HG02943 (cell line): ENCODE results near the gene ACKR3.

Experiments
- ATAC-seq: cut with Tn5 transposase; IDR thresholded peaks from one replicate; pipeline ENCODE4 v1.9.1; 2021; ENCODE audit warnings: mild to moderate bottlenecking, low read depth, moderate library complexity; ENCODE audit not compliant: unreplicated experiment

ACKR3 gene

DNA sequence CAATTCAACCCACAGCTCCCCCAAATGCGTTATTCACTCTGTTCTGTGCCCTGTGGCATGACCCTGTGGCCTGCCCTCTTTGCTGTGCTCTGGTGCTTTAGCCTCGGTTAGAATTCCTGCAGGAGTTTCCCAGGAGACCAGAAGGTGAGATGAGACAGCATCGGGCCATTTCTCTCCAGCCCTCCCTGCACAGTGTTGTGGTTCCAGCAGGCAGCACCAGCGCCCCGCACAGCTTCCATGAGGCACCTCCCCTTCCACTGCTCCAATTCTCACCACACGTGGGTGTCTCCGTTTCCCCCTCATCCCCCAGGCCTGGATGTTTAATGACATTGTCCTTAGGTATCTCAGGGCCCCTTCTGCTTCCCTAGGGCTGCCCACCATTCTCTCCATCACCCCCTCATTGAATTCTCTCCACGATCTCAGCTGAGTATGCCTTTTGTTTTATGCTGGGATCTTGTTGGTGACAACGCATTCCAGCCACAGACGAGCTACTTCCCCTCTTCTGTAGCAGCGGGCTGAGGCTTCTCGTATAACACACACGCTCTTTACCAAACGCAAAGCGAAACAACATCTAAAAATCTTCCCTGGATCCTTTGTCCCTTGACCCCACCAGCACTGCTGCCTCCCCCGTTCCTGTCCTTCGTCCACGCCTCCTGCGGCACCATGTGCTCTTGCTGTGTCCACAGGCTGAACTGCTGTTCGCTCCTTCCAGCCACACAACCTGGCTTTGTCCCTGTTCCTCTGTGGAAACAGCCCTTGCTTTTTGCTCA is 35.1 kb downstream of the ACKR3 start:
- ATAC-seq: no peak

DNA sequence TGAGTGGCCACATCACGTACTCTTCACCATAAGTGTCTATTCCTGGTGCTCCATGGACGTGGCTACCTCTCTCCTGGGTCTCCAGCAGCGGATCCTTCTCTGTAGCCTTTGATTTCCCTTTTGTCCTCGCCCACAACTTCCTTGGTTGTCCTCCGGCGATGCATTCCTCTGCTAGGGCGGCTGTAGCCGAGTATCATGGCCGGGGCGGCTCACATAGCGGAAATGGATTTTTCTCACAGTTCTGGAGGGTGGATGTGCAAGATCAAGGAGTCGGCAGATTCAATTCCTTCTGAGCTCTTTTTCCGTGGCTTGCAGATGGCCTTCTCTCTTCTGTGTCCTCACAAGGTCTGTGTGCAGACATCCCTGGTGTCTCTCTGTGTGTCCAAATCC is 35.7 kb downstream of the ACKR3 start:
- ATAC-seq: no peak

GRCh38 chr2:236606023-236606422 is 36.4 kb downstream of the ACKR3 start:
- ATAC-seq: no peak

GRCh38 chr2:236607471-236608187 is 38.0 kb downstream of the ACKR3 start:
- no peak for ATAC-seq

DNA sequence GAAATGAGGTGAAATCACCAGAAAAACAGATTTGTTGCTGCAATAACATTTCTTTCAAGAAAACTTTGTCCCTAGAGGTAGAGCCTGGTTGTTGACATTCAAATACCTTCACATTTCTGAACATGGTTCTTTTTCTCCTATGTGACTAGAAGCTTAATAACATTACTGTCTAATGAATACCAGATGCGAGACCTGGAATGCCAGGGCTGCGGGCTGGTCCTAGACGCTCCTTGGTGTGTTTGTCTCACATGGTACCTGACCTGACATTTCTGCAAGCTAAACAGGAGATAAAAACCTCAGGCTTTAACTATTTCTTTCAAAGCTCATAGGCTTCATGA is 38.5 kb downstream of the ACKR3 start:
- ATAC-seq: no peak

- ATAC-seq: no peak
These were observed 39.1 kb downstream of the ACKR3 start for GRCh38 chr2:236608710-236609109.

DNA sequence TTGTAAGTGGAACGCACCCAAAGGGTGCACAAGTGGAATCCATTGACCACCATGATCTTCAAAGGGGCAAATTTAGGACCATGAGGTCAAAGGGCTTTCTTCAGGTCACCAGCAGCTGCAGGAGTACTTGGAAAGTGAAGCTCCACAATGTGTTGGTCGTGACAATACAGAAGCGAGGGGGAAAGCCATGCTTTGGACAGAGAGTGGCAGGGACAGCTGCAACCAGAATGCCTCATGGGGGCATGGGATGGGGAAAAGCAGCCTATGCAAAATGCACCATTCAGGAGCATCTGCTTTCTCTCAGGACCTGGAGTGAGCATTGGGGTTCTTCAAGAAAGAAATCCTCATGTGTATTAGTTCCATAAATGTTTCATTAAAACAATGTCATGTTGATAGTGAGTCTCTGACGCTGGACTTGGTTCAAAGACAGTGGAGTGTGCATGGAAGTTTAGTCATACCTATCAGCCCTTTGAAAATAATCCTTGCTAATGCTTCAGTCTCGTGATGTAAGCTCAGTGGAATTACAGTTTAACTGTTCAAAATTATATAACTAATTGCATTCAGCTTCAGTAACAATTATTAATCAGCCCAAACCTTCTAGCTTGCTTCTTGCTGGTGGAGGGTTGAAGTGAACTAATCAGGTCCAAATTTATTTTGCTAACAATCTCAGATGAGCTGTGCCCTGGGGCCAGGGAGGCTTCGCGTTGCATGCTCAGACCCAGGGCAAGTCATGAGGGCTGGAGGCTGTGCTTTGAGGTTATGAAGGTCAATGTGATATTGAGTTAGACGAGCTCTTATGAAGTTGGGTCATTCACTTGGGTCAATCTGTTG is 41.6 kb downstream of the ACKR3 start:
- no peak for ATAC-seq

GRCh38 chr2:236612737-236613136 is 43.1 kb downstream of the ACKR3 start:
- ATAC-seq: no peak

DNA sequence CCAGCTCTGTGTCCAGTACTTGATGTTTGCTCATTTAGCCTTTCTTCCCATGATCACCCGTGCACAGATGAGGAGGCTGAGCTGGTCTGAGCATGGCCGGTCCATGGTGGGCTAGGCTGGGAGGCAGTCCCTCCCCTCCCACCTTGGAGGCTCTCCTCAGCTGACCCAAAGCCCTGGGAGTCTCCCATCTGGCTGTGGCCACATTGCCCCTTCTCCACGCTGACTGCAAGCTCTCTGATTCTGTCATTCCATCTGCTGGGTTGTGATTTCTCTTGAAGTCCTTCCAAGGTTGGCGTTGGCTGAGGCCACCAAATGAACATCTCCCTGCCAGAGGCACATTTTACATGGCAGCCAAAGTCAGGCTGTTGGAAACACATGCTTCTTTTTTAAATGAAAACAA is 44.0 kb downstream of the ACKR3 start:
- ATAC-seq: no peak

DNA sequence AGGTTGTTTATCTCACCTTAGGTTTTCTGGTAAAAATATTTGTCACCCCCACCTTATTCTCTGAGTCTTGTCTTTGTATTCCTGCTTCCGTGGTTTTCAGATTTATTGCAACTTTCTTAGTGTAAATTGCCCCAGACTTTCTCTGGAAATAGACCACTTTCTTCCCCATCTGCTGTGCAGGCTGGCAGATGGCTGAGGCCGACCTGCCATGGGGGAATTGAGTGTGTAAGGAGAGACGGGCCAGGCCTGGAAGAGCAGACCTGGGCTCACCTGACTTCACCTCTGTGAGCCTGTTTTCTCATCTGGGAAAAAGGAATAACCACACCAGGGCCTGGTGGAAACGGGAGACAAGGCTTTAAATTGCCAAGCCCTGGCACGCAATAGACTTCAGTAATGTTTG is 44.9 kb downstream of the ACKR3 start:
- no peak for ATAC-seq

DNA sequence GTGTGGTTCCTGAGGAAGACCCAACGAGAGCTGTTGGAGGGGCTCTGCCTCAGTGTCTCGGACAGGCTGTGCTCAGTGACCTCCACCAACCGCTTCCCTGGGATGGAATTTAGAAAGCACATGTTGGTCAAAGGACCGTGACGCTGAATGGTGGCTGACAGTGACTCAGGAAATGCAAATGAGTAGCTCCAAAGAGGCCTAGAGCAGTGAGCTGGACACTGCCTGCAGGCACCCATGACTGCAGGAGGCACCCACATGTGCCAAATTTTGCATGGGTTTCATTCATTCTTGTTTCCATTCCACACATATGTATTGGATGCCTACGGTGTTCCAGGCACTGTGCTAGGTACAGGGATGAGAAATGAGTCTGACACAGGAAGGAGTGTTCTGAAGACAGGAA is 46.4 kb downstream of the ACKR3 start:
- no peak for ATAC-seq

DNA sequence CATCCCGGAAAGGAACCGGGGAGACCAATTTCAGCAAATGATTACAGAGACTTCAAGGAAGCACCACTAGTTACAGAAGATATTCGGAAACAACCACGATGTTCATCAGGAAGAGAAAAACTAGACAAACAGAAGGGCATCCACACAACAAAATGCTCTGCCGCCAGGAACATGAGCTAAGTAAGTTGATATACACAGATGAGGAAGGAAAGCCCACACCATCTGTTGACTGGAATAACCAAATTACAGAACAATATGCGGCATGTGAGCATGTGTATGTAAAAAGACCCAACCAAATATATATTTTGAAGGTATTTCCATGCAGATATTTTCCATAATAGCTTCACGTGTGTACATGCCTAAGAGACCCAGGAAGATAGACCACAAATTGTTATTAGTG is 47.0 kb downstream of the ACKR3 start:
- ATAC-seq: no peak

DNA sequence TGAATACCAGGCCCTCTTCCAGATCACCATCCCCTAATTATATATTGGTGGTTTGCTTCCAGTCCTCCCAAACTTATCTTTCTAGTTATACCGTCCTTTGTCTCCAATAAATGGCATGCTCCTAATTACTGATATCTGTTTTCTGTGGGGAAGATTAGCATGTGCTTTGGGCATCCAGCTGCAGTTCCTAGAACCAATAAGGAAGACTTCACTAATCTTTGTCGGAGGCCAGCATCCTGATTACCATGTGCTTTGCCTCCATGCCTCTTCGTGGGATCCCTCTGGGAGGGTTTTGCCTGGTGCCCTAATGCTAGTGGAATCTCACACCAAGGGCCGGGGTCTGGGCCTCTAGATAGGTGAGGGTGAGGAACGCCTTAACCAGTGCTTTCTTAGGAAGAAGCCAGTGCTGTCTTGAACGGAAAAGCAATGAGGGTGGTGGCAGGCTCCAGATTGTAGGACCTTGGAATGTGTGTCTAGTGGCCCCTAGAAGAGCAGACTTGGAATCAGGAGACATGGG is 47.7 kb downstream of the ACKR3 start:
- no peak for ATAC-seq

- ATAC-seq: no peak
These were observed 48.2 kb downstream of the ACKR3 start for GRCh38 chr2:236617796-236618195.

DNA sequence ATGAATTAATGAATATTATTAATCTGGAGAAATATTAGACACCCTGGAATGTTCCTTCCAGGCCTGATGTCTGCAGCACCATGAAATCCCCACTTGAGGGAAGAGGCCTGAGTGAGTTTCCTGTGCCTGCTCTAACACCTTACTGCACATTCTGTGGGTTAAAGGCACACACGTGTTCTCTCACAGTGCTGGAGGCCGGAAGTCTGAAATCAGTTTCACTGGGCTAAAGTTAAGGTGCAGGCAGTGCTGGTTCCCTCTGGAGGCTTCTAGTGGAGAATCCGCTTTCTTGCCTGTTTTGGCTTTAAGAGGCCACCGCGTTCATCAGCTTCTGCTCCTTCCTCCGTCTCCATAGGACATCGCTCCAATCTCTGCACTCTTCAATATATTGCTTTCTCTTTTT is 48.7 kb downstream of the ACKR3 start:
- no peak for ATAC-seq

GRCh38 chr2:236619910-236620612 is 50.4 kb downstream of the ACKR3 start:
- ATAC-seq: no peak

GRCh38 chr2:236621786-236622185 is 52.2 kb downstream of the ACKR3 start:
- no peak for ATAC-seq

GRCh38 chr2:236622201-236622600 is 52.6 kb downstream of the ACKR3 start:
- no peak for ATAC-seq

DNA sequence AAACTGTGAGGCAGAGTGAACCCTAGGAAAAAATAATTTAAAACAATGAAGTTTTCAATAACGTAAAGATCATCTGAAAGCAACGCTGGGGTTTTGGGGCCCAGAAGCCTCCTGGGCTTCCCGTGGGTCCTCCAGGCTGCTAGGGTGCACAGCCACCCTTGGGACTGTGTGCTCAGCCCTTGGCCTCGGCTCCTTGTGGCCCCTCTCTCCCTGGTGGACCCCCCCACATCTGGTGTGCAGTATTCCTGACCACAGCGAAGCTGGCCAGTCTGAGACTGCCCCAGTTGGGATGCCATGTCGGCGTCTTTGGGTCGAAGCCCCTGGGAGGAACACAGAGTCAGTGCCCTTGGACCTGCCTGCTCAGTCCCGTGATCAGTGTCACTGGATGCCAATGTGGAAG is 53.0 kb downstream of the ACKR3 start:
- ATAC-seq: no peak

- ATAC-seq: no peak
These were observed 54.2 kb downstream of the ACKR3 start for GRCh38 chr2:236623816-236624215.
